HG03460 (cell line): Measurements from ENCODE around the gene TOR1B.
A peak's percentile ranks its signal among the peaks of the same experiment; 100 is the strongest.
"Not testable (repeated sequence)": the region's sequence is repeated elsewhere in the genome, so short reads cannot be mapped to it uniquely, and the experiment has no call there.

Source experiments
- ATAC-seq: cut with Tn5 transposase; IDR thresholded peaks from one replicate; pipeline ENCODE4 v1.9.1; 2021; ENCODE audit not compliant: unreplicated experiment

The TOR1B gene, protein sequence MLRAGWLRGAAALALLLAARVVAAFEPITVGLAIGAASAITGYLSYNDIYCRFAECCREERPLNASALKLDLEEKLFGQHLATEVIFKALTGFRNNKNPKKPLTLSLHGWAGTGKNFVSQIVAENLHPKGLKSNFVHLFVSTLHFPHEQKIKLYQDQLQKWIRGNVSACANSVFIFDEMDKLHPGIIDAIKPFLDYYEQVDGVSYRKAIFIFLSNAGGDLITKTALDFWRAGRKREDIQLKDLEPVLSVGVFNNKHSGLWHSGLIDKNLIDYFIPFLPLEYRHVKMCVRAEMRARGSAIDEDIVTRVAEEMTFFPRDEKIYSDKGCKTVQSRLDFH

DNA sequence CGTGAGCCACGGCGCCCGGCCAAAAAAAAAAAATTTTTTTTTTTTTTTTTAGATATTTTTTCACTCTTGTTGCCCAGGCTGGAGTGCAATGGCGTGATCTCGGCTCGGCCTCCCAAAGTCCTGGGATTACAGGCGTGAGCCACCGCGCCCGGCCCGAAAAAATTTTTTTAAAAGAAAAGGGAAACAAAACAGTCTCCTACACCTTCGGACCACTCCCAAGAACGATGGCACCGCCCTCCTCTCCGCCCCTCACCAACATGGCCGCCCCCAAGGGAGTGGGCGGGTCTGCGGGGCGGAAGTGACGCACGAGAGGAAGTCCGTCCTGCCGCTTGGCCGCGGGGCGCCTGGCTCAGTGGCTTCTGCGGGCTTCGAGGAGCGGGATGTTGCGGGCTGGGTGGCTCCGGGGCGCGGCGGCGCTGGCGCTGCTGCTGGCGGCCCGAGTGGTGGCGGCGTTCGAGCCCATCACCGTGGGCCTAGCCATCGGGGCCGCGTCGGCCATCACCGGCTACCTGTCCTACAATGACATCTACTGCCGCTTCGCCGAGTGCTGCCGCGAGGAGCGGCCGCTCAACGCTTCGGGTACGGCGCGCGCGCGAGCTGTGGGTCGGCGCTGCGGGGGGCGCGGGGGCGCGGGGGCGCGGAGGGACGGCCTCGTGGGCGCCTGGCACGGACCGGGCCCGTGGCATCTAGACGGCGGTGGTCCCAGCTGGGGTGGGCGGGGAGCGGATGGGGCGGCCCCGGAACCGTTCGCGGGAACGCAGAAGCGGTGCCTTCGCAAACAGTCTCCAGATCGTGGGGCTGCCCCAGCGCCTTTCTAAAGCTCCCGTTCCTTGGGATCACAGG is at the start of gene TOR1B:
TSS of gene TOR1B (plus strand) at position 352 of the 843 bp plus-strand sequence. CDS start at position 381, 29 bp downstream.
- peak; percentile 96 for ATAC-seq

DNA sequence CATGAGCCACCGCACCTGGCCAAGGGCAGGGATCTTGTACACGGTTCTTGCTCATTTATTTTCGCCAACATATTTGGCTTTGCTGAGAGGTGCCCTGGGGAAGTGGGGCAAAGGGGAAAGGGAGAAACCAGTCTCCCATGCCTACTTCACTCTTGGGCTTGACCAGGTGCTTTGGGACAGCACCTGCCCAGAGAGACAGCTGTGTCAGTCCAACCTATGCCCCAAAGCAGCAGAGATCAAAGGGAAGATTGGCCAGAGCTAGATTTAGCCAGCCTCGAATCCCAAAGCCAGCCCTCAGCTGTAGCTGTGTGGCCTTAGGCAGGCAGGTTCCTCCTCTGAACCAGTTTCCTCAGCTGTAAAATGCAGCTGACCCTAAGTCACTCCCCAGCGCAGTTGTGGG is 47.8 kb upstream of the TOR1B start:
- no peak for ATAC-seq

- ATAC-seq, result no peak
These were observed 46.8 kb upstream of the TOR1B start for GRCh38 chr9:129756191-129756590.

DNA sequence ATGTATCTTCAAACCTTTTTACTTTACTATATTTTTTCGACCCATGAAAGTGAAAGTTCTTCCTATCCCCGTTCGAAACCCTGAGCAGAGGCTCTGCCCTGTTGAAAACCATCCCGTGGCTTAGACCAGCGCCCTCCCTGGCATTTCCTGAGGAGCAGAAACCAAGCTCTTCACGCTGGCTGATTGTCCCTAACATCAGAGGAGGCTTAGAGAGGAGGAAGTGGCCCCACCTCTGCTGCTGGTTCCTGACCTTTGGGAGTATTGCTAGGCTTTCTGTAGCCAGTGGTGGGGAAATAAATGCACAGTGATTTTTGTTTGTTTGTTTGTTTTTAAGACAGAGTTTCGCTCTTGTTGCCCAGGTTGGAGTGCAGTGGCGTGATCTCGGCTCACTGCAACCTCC is 45.9 kb upstream of the TOR1B start:
- ATAC-seq, result no peak

GRCh38 chr9:129759319-129759718 is 43.7 kb upstream of the TOR1B start:
- no peak for ATAC-seq

- ATAC-seq, result no peak
These were observed 43.0 kb upstream of the TOR1B start for GRCh38 chr9:129759804-129760502.

GRCh38 chr9:129760784-129761183 is 42.2 kb upstream of the TOR1B start:
- not testable (repeated sequence) for ATAC-seq

GRCh38 chr9:129761293-129761900 is 41.6 kb upstream of the TOR1B start:
- no peak for ATAC-seq

GRCh38 chr9:129761901-129762369 is 41.0 kb upstream of the TOR1B start:
- no peak for ATAC-seq

DNA sequence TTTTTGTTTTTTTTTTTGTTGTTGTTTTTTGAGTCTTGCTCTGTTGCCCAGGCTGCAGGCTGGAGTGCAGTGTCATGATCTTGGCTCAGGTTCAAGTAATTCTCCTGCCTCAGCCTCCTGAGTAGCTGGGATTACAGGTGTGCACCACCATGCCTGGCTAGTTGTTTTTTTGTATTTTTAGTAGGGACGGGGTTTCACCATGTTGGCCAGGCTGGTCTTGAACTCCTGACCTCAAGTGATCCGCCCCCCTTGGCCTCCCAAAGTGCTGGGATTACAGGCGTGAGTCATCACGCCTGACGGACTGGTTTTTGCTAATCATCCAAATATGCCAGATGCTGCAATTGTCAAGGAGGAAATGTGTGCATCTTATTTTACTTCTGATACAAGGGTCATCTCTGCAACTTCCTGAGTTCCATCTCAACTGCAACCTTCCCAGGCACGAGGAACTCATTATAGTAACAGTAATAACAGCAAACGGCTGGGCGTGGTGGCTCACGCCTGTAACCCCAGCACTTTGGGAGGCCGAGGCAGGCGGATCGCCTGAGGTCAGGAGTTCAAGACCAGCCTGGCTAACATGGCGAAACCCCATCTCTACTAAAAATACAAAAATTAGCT is 40.5 kb upstream of the TOR1B start:
- not testable (repeated sequence) for ATAC-seq

GRCh38 chr9:129762985-129763926 is 39.7 kb upstream of the TOR1B start:
- no peak for ATAC-seq

- ATAC-seq, result no peak
These were observed 37.1 kb upstream of the TOR1B start for GRCh38 chr9:129765764-129766317.

DNA sequence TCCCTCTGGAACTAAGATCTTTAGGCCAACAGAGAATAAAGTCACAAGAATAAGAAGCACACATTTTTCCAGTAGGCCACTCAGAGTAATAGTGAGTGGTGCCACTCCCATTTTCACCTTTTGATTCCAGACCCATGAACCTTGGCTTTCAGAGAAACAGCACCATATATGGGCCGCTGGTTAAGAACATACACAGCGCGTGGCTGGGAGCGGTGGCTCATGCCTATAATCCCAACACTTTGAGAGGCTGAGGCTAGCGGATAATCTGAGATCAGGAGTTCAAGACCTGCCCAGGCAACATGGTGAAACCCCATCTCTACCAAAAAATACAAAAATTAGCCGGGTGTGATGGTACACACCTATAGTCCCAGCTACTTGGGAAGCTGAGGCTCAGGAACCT is 34.5 kb upstream of the TOR1B start:
- ATAC-seq, result no peak

GRCh38 chr9:129769669-129770068 is 33.3 kb upstream of the TOR1B start:
- ATAC-seq, result no peak

GRCh38 chr9:129770741-129771140 is 32.2 kb upstream of the TOR1B start:
- no peak for ATAC-seq

GRCh38 chr9:129773262-129774048 is 29.5 kb upstream of the TOR1B start:
- no peak for ATAC-seq

DNA sequence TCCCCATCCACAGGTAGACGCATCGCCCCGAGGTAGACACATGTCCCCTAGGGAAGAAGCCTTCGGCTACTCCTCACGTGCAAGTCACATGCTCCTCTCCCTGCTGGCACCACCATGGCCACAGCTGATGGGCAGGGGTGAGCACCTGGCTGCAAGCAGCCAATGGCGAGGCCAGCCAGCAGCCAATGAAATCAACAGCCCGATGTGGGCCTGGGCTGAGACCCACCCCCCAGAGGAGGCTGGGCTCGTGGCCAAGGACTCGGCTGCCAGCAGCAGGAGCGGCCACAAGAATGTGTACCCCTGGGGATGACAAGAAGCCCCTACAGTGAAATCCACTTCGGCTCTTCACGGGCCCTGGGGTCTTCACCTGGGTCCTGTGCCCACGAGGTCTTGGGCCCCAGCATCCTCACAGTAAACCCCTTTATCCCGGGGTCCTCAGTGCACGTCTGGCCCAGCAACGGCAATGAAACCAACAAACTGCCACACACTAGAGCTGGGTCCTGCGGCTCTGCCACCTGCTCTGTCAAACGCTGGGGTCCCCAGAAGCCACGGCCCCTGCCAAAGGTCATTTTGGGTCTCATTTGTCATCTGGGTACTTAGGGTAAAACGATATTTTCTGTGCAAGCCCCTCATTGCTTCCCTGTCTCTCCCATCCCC is 28.1 kb upstream of the TOR1B start:
- ATAC-seq, result no peak

DNA sequence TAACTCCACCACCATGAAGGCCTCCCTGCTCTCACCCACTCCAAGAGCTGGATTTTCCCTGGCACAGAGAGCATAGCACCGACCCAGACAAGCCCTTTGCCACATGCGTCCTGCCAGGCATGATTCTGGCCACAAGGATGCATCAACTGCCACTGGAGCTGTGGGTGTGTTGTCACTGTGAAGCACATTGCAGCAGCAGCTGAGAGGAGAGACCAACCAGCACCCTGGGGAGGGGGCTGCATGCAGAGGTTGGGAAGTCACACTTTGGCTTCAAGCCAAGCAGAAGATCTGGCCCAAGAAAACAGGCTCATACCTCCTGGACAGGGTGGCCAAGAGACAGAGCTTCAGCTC is 27.6 kb upstream of the TOR1B start:
- ATAC-seq, result no peak
